ENCODE data around the gene SH3PXD2B. TPM values are rescaled to one million over a fixed set of nuclear protein-coding genes. Genes with fewer than 3 reads are reported as not detected.

Gene SH3PXD2B
- total RNA-seq, 1 experiment from 2014 or later, result 64.1 TPM

DNA sequence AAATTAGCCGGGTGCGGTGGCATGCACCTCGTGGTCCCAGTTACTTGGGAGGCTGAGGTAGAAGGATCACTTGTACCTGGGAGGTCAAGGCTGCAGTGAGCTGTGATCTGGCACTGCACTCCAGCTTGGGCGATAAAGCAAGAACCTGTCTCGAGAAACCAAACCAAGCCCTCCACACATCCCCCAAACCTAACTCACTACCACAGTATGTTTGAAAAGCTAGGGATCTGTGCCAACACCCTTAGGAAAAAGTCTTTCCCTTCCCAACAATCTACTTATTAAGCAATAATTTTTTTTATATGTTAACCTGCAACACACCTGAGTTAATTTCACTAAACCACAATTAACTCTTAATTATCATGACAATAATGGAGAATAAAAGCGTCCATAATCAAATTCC lies 173.0 kb downstream of the SH3PXD2B start:
- Mint-ChIP-seq H3K4me1 (peaks cover 44% of the 10 kb centered on the region), H3K9me3 (peaks cover 5% of the 10 kb centered on the region; the same call in 1 of the 2 replicates), H3K36me3 (peaks cover 7% of the 10 kb centered on the region), H3K27me3 (ENCODE audit: low read depth) (peaks cover 10% of the 10 kb centered on the region), H3K4me3 (peak overlapping the region; percentile 95), H3K27ac (no peak overlapping the region; the same call in 1 of the 2 replicates)
- no peak for ATAC-seq
- no peak for DNase-seq (ENCODE audit: low spot score)
- ChIA-PET CTCF (no interaction called here), POLR2A (interaction anchor here (0.5 kb wide), 1 partner anchor 19 kb away, joined by 4 read pairs; no protein-coding TSS in a partner anchor)
- TF ChIP-seq, protein P1, sequence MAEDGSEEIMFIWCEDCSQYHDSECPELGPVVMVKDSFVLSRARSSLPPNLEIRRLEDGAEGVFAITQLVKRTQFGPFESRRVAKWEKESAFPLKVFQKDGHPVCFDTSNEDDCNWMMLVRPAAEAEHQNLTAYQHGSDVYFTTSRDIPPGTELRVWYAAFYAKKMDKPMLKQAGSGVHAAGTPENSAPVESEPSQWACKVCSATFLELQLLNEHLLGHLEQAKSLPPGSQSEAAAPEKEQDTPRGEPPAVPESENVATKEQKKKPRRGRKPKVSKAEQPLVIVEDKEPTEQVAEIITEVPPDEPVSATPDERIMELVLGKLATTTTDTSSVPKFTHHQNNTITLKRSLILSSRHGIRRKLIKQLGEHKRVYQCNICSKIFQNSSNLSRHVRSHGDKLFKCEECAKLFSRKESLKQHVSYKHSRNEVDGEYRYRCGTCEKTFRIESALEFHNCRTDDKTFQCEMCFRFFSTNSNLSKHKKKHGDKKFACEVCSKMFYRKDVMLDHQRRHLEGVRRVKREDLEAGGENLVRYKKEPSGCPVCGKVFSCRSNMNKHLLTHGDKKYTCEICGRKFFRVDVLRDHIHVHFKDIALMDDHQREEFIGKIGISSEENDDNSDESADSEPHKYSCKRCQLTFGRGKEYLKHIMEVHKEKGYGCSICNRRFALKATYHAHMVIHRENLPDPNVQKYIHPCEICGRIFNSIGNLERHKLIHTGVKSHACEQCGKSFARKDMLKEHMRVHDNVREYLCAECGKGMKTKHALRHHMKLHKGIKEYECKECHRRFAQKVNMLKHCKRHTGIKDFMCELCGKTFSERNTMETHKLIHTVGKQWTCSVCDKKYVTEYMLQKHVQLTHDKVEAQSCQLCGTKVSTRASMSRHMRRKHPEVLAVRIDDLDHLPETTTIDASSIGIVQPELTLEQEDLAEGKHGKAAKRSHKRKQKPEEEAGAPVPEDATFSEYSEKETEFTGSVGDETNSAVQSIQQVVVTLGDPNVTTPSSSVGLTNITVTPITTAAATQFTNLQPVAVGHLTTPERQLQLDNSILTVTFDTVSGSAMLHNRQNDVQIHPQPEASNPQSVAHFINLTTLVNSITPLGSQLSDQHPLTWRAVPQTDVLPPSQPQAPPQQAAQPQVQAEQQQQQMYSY (CRISPR knock-in tag; IDR thresholded peaks at IDR 0.05), result no peak
- no peak for TF ChIP-seq GABPB1 (CRISPR knock-in tag; IDR thresholded peaks at IDR 0.05)

DNA sequence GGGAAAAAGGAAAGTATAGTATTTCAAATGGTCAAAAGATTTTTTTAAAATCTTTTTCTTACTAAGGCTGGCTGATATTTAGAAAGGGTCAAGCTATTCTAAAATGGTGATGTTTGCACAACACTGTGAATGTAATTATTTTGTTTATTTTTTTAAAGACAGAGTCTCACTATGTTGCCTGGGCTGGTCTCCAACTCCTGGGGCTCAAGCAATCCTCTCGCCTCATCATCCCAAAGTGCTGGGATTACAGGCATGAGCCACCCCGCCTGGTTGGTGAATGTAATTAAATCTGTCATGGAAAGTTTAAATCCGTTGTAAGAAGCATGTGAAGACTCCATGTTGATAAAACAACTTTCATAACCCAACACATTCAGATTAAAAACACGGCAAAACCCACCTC lies 173.4 kb downstream of the SH3PXD2B start:
- no peak for TF ChIP-seq HMGA2 (CRISPR knock-in tag; IDR thresholded peaks at IDR 0.05)
- TF ChIP-seq ZNF121 (CRISPR knock-in tag; IDR thresholded peaks at IDR 0.05), result no peak
- TF ChIP-seq ZNF396 (CRISPR knock-in tag; IDR thresholded peaks at IDR 0.05; ENCODE audit: borderline replicate concordance), result no peak
- no peak for TF ChIP-seq TEAD4 (CRISPR knock-in tag; IDR thresholded peaks at IDR 0.05)
- TF ChIP-seq KAT7 (CRISPR knock-in tag; IDR thresholded peaks at IDR 0.05; ENCODE audit: borderline replicate concordance), result no peak
- TF ChIP-seq ATF3 (CRISPR knock-in tag; conservative IDR thresholded peaks at IDR 0.05), result no peak
- no peak for TF ChIP-seq ATF2 (CRISPR knock-in tag; IDR thresholded peaks at IDR 0.05; ENCODE audit: borderline replicate concordance, low read depth)
- TF ChIP-seq ATF1 (CRISPR knock-in tag; IDR thresholded peaks at IDR 0.05), result no peak
- no peak for TF ChIP-seq EMX1 (CRISPR knock-in tag; IDR thresholded peaks at IDR 0.05)
- TF ChIP-seq E2F1 (CRISPR knock-in tag; IDR thresholded peaks at IDR 0.05), result no peak
- no peak for TF ChIP-seq ZMAT4 (CRISPR knock-in tag; IDR thresholded peaks at IDR 0.05)
- Mint-ChIP-seq H3K36me3 (peaks cover 7% of the 10 kb centered on the region), H3K4me1 (peaks cover 46% of the 10 kb centered on the region), H3K27ac (no peak overlapping the region), H3K9me3 (peaks cover 5% of the 10 kb centered on the region; the same call in 1 of the 2 replicates), H3K27me3 (ENCODE audit: low read depth) (peaks cover 9% of the 10 kb centered on the region), H3K4me3 (peak overlapping the region; percentile 95)
- ChIA-PET POLR2A (interaction anchor here (0.5 kb wide), 1 partner anchor 19 kb away, joined by 4 read pairs; no protein-coding TSS in a partner anchor), CTCF (no interaction called here)
- ATAC-seq, result no peak
- DNase-seq (ENCODE audit: low spot score), result no peak

DNA sequence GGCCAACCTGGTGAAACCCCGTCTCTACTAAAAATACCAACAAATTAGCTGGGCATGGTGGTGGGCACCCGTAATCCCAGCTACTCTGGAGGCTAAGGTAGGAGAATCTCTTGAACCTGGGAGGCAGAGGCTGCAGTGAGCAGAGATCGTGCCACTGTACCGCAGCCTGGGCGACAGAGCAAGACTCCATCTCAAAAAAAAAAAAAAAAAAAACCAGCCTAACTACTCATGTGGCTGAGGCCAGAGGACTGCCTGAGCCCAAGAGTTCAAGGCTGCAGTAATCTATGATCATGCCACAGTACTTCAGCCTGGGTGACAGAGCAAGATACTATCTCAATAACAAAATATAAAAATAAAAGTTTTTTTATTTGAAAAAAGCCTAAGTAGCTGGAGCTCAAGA lies 174.0 kb downstream of the SH3PXD2B start:
- no peak overlapping the region for H3K4me3 Mint-ChIP-seq
- no peak for ATAC-seq
- POLR2A ChIA-PET, result interaction anchor here (0.7 kb wide), 1 partner anchor 176 kb away, joined by 6 read pairs; no protein-coding TSS in a partner anchor
- peaks cover 7% of the 10 kb centered on the region for H3K36me3 Mint-ChIP-seq
- H3K27ac Mint-ChIP-seq, result no peak overlapping the region
- H3K27me3 Mint-ChIP-seq (ENCODE audit: low read depth), result peaks cover 5% of the 10 kb centered on the region
- DNase-seq (ENCODE audit: low spot score), result no peak
- CTCF ChIA-PET, result no interaction called here
- peaks cover 46% of the 10 kb centered on the region for H3K4me1 Mint-ChIP-seq
- peaks cover 5% of the 10 kb centered on the region; the same call in 1 of the 2 replicates for H3K9me3 Mint-ChIP-seq
- no peak for TF ChIP-seq JUN (CRISPR knock-in tag; IDR thresholded peaks at IDR 0.05)
